B cell (primary cell): ENCODE data around the gene RNF217.

ENCODE experiments used
- EZH2 ChIP-seq: IDR thresholded peaks from 2 replicates; pipeline ENCODE4 v1.6.1; 2012; ENCODE audit warnings: borderline replicate concordance, low read depth, mild to moderate bottlenecking, moderate library complexity, low read length; ENCODE audit not compliant: insufficient read depth, poor library complexity, severe bottlenecking
- TF ChIP-seq, protein P1 (sequence below): fragments of 200-600 bp; IDR thresholded peaks from one replicate; pipeline ENCODE4 v1.8.0; 2022; ENCODE audit warnings: antibody characterized with exemption, mild to moderate bottlenecking

DNA sequence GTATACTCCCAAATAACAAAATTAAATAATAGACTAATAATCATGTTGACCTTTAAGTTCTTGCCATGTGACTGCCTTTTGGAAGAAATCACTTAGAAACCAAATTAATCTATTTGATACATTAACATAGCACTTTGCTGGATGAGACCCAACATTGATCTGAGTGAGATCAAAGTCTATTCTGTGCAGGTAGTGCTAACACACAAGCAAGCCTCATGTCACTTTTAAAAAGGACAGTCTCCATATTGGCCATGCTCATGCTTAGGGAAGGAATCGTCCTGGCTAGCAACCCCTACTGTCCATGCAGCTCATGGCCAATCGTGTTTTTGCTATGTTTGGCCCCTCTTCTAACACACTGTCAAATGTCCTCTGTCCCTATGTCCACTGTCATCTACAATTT lies 35.8 kb upstream of the RNF217 start:
- TF ChIP-seq, protein P1, sequence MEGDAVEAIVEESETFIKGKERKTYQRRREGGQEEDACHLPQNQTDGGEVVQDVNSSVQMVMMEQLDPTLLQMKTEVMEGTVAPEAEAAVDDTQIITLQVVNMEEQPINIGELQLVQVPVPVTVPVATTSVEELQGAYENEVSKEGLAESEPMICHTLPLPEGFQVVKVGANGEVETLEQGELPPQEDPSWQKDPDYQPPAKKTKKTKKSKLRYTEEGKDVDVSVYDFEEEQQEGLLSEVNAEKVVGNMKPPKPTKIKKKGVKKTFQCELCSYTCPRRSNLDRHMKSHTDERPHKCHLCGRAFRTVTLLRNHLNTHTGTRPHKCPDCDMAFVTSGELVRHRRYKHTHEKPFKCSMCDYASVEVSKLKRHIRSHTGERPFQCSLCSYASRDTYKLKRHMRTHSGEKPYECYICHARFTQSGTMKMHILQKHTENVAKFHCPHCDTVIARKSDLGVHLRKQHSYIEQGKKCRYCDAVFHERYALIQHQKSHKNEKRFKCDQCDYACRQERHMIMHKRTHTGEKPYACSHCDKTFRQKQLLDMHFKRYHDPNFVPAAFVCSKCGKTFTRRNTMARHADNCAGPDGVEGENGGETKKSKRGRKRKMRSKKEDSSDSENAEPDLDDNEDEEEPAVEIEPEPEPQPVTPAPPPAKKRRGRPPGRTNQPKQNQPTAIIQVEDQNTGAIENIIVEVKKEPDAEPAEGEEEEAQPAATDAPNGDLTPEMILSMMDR: no peak
- TF ChIP-seq EZH2: no peak
